CD4-positive, alpha-beta T cell treated with Interleukin-1 beta for 1 hour (primary cell): ENCODE data around the gene POLR2C.

Source experiments
- DNase-seq, 2 donors: peaks; one replicate each; pipeline ENCODE4 v3.0.0-alpha.2; 2020 to 2022

Gene POLR2C

DNA sequence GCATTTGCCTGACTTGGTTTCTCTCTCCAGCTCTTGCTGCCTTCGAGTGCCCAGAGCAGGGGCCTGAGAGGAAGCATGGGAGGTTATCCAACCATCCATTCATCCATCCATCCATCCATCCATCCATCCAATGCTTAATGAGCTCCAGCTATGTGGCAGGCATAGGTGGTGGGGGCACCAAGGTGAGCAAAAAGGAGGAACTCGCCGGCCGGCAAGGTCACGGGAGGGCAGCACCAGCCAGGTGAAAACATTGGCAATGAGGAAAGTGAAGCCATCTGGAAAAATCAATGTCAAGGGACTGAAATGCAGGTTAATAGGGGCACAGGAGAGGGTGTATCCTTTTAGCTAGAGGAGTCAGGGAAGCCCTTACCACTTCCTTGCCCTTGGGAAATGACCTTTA lies 42.0 kb downstream of the POLR2C start:
- DNase-seq = no peak

DNA sequence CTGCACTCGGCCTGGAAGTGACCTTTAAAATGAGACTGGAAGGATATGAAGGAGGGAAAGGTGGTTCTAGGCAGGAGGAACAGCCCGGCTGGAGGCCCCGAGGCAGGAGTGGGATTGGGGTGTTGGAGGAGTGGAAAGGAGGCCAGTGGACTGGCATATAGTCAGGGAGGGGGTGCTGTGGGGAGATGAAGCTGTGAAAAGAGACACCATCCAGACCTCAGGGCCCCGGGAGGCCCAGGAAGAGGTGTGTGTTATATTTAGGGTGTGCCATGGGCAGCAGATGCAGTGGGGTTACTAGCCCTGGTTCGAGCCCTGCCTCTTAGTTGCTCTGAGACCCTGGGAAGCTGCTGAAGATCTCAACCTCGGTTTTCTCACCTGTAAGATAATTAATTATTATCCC lies 42.7 kb downstream of the POLR2C start:
- no peak for DNase-seq

DNA sequence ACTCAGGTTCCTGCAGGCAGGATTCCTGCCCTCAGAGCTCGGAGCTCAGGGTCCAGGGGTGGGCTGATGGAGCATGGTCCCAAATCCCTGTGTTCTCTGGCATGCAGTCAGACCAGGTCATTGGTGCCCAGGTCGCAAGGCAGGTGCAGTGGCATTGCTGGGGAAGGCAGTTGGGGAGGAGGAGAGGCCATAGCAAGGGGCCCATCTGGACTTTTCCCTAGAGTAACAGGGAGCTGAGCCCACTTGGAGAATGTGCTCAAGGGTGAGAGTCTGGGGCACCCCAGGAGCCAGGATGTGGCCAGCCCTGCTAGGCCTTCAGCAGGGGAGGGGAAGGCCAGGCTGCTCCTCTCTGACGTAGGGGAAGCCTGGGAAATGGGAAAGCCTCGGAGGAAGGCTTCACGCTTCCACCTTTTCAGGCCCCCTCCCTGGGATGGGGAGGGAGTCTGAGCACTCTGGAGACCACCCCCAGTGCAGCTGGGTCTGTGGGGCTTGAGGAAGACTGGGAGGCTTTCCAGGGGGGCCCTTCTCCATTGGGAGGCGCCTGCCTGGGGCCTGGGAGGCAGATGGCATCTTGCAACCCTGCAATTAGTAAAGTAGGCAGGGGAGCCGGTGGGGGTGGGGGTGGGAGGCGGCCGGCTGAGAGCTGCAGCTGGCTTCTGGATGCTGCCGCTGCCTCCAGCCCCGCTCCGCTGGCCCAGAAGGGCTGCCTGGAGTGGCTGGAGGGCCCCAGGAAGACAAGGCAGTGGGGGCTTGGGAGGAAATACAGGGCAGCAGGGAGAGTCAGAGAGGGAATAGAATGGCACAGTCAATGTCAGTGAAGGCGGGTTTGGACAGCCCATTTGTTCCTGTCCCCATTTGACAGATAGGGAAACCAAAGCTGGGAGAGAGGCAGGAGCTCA lies 44.9 kb downstream of the POLR2C start:
- DNase-seq = no peak

DNA sequence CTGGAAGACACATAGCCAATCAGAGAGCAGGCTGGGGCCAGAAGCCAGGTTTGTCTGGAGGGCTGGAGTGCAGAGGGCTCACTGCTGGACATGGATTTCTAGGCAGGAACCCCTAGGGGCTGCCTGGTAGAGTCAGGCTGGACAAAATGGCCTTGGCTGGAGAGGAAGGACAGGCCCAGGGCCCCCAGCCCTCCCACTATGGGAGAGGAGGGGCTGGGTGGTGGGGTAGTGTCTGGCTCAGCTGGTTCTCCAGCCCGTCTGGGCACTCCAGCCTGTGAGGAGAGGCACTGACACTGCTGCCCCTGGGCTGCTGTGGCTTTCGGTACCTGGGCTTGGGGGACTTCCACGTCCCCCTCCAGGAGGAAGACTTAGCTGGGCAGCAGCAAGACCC lies 45.6 kb downstream of the POLR2C start:
- no peak for DNase-seq

DNA sequence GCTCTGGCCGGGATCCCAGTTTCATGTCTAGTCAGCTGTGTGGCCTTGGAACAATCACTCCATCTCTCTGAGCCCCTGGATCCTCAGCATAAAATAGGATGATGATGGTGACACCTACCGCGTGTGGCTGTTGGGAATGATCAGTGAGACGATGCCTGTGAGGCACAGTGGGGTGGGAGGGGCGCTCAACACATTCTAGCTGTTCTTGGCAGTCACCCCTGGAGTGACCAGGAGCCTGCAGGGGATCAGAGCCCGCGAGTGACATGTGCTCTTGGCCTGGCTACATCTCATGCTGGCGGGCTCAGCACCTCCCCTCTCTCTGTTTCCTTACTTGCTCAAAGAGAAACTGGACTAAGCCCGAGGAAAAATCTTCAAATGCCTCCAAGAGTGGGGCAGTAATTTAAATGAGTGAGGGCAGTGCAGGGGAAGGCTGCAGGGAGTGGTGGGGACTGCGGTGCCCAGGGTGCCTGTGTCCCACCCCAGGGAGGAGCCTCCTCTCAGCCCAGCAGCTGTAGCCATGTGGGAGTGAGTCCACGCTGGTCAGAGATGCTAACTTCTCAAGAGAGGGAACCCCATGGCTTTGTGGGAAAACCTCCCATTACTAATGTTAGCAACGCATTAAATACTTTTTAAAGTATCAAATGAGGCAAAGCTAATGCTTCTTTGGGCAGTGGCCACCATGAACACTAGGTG lies 46.9 kb downstream of the POLR2C start:
- no peak for DNase-seq

DNA sequence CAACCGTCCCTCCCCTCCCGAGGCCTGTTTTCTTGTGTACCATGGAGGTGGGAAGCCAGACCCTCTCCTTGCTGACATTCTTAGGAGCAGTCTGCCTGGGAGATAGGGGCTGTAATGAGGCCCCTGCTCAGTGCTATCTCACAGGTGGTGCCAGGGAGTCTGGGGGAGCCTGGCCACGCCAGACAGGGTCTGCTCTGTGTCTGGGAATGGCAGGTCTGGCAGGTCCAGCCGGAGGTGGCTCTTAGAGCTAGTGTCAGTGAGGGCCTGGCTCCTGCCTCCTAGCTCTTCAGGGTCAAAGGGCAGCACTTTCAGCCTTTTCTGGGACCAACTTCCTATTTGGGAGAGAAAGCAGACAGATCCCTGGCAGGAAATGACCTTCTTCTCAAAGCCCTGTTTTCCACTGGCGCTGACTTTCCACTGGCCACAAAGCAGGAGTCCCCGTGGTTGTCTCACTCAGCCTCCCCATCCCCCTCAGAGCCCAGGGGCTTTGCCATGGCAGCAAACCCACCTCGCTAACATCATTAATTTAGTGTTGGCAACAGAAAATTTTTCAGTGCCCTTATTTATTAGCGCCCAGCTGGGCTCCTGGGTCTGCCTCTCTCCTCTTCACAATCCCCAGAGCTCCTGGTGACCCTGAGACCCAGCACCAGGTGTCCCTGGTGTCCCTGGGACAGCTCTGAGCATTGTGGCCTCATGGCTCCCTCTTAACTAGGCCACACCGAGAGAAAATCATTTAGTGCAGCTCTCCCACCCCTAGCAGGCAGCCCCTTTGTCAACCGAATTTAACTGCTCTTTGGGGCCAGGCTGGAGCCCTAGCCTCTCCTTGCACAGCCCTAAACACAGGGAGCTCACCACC lies 47.8 kb downstream of the POLR2C start:
- no peak for DNase-seq

DNA sequence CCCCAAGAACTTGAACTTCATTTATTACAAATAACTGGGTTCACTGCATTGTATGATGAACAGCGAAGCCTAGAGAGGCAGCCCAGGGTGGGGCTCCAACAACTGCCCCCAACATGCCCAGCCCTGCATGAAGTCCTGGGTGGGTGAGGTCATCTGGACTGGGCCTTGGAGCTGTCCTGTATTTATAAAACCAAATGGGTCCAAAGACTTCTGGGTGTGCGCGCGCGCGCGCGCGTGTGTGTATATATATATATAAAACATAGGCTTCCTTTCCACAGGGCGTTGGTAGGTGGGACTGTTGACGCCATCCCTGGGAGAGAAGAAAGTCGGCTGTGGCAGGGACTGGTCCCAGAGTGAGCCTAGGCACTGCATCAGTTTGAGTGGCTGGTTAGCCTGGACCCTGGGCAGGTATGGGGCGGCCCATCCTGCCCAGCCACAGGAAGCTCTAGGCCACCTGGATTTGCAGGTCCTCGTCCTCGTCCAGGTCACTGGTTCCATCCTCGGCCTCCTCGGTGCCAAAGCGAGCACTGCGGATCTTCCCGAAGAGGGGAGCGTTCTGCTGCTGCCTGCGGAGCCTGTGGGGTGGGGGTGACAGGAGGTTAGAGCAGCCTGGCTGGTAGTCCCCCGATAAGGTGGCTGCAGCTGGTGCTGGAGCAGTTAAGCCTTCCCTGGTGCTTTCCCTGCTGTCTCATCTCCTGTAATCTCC lies 50.0 kb downstream of the POLR2C start:
- DNase-seq = no peak

DNA sequence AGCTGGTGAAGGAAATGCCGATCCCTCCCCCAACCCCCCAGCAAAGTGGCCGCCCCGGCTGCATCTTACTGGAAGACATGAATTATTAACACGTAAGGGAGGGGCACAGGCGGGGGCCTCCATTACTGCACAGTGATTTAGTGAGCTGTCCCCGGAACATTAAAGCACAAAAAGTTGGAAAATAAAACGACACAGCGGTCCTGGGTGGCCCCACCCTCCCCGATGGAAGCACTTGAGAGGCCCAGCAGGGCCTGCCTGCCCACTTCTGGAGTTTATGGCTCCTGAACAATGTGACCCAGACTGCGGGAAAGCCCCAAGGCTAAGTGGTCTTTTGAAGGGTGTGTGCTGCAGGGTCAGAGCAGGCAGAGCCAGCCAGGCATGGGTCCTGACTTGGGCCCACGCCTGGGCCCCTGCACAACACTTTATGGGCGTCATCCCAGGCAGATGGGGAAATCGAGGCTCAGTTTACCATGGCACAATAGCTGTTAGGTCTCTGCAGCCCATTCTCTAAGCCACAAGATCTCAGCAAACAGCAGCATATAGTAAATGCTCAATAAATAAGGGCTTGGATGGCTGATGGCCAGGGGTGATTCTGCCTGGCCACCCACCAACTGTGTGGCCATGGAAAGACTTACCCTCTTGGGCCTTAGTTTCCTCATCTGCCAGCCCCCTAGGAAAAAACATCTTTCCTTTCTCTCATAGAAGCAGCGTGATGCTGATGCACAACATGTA lies 51.1 kb downstream of the POLR2C start:
- DNase-seq = no peak

DNA sequence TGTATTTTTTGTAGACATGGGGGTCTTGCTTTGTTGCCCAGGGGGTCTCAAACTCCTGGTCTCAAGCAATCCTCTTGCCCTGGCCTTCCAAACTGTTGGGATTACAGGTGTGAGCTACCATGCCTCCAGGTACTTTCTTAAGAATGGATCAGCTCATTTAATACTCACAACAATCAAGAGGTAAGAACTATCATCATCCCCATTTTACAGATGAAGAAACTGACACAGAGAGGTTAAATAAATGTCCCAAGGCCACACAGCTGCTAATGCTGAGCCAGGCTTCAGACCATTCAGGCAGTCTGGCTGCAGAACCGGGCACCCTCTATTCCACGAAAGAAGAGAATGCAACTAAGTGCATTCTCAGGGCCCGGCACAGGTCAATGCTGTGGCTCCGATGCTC lies 51.9 kb downstream of the POLR2C start:
- DNase-seq = no peak

DNA sequence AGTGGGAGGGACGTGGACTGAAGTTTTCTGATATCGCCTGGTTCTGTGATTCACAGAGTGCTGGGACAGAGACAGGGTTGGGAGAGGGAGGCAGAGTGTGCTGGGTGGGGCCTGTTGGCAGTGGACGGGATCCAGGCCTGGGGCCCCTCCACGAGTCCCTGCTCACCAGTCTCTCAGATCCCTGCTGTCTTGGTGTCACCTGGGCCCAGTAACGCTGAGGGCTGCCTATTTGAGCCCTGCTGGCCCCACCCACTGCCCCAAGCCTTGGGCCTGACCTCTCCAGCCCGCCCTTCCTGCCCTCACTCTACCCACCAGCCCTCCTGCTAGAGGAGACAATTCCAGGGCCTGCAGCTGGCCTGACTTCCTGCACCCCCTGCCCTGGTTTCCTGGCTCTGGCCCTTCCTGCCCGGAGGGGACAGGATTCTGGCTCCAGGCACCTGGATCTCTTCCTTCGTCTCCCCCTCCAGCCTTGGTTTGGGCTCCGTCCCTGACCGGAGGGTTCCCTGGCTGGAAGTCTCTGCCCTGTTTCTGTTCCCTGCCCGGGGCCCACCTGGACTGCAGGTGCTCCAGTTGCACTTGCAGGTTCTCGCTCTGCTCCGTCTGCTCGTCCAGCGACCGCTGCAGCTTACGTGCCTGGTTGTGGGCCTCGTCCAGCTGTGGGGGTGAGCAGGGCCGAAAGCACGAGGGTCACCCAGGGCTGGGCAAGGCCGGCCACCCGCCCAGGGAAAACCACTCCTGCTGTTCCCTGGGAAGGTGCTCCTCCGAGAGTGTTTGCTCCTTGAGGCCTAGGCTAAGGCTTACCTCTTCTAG lies 52.5 kb downstream of the POLR2C start:
- DNase-seq = no peak

DNA sequence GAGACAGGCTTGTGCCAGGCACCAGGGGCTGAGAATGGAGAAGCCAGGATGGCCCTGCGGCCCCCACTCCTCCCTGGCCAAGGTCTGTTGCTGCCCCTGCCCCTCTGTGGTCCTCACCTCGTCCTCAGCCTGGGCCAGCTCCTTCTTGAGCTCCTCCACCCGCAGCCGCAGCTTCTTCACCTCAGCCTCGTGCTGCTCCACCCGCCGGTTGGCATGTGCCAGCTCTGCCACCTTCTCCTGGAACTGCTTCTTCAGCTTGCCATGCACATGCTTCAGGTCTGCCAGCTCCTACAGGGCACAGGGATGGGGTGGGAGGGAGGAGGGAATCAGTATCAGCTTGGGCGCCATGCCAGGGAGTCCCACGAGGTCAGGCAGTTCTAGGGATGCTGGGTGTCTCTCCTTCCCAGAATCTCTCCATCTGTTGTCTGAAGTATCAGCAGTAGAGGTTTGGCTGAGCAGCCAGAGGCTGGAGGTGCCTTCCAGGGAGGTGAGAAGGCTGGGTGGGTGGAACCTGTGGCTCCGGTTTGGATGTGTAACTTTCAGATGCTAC lies 53.8 kb downstream of the POLR2C start:
- no peak for DNase-seq

DNA sequence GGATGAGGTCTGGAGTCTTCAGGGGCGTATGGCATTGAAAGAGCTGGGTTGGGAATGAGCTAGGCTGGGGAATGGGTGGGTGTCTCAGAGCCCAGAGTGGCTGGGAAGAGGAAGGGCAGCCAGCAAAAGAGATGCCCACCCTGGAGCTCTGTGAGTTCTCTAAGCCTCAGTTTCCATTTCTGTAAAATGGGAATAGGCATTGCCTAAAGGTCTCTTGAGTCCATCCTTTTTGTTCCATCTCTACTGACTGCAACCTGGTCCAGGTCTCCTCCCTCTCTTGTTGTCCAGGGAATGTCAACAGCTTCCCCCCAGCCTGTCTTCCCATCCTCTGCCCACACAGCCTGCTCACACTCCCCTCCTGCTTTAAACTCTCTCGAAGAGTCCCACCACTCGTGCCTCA lies 54.3 kb downstream of the POLR2C start:
- DNase-seq = no peak

DNA sequence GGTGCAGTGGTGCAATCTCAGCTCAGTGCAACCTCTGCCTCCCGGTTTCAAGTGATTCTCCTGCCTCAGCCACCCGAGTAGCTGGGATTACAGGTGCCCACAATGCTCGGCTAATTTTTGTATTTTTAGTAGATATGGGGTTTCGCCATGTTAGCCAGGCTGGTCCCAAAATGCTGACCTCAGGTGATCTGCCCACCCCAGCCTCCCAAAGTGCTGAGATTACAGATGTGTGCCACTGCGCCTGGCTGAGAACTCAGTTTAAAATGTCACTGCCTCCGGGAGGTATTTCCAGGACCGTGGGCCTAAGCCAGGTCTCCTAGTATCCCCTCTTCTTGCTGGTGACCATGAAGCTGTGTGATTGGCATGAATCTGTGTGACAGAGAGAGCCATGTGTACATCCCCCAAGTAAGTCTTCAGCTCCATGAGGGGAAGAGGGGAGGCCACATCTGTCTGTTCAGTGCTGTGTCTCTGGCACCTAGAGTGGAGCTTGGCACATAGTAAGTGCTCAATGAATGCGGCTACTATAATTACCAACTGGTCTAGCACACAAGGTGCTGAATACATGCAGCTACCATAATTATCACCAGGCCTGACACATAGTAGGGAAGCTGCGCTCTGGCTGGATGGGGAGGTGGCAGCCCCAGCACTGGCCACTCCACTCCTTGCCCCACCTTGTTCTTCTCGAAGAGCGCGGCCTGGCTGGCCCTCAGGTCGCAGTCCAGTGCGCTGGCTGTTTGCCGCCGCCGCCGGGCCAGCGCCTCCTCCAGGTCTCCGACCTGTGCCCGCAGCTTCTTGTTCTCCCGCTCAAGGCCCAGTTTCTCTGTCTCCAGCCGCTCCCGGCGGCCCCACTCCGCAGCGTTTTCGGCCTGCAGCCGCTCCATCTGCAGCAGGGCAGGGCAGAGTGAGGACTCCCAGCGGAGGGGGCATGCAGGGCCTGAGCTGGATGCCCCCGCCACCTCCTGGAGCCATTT lies 55.2 kb downstream of the POLR2C start:
- DNase-seq = no peak

DNA sequence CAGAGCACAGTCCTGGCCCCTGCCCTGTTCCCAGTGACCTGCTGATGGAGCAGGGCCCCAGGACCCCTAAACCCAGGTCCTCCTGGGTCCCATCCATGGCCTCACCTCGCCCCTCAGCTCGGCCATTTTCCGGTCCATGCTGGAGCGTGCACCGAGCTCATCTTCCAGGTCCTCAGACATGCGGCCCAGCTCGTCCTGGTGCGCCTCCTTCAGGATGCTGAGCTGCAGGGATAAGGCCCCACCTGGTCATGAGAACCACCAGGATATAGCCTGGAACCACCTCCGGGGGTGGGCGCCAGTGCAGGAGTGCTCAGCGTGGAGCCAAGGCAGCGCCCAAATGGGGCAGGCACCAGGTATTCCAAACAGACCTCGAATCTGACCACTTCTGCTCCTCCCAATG lies 56.0 kb downstream of the POLR2C start:
- no peak for DNase-seq

DNA sequence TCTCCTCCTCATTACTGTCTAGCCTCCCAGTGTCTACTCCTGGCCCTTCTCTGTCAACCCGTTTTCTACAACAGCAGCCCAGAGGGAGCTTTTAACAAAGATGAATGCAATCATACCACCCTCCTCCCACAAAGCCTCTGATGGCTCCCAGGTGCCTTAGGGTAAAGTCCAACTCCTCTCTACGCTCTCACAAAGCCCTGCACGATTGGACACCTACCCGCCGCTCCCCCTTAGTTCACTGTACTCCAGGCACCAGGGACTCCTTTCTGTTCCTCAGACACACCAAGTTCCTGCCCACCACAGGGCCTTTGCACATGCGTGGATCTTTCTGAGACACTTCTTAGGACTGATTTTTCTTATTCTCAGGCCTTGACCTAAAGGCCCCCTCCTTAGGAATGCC lies 56.4 kb downstream of the POLR2C start:
- DNase-seq = no peak

DNA sequence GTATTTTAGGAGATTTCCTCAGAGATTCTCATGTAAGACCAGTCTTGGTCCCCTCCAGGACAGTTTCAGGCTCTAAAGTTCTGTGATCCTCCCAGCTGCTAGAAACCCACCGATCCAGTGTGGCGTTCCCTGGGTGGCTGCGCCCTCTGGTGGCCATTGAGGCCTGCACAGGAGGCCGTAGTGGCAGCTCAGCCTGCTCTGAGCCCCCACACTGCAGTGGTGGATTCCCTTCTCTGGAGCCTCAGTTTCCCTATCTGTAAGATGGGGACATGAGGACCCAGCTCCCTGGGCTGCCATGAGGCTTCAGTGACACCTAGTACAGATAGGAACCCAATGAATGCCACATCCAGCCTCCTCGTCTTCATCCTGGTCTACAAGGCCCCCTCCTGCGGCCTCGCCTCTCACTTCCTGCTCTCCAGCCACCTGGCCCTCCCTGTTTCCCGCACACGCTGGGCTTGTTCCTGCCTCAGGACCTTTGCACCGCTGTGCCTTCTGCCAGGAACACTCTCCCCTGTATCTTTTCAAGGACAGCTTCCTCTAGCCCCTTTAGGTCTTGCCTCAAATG lies 57.4 kb downstream of the POLR2C start:
- DNase-seq = peak; percentile 78 to 83
